ENCODE measurements around the gene GRIN3A. TPM values are rescaled to one million over a fixed set of nuclear protein-coding genes. Genes with fewer than 3 reads are reported as not detected.

The GRIN3A gene
- total RNA-seq, 6 donors from 2014 or later = 0.06 to 0.10 (median 0.07) TPM; not detected in 3

Other genes with a start within 250 kb of the GRIN3A start
- gene RNF20, start 204.8 kb downstream of the GRIN3A start, total RNA-seq = 10 to 100 TPM; 12.2 to 45.6 (median 29.6) TPM
- gene PPP3R2, start 143.7 kb downstream of the GRIN3A start, total RNA-seq = not detected